ENCODE results near the gene KRT38.
"Not testable (repeated sequence)": the region's sequence is repeated elsewhere in the genome, so short reads cannot be mapped to it uniquely, and the experiment has no call there.

KRT38 gene

DNA sequence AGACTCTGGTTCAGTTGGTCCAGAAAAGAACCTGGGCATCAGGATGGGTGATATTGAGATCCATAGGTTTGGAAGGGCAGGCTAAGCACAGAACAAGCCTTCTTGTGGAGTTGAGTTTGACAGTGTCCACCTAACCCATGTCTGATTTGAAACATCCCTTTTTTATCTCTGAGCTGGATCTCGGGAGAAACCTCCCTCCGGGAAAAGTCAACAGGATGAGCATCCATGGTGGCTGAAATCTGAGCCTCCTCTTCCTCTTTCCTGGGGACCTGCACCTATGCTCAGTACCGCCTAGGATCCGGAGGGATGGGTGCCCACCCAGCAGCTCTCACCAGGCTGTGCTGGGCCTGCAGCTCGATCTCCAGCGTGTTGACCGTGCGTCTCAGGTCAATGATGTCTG, 23.0 kb upstream of the KRT38 start:
- DNase-seq (ENCODE audit: low read depth in 4 of 4, low spot score in 1 of 4): no peak

DNA sequence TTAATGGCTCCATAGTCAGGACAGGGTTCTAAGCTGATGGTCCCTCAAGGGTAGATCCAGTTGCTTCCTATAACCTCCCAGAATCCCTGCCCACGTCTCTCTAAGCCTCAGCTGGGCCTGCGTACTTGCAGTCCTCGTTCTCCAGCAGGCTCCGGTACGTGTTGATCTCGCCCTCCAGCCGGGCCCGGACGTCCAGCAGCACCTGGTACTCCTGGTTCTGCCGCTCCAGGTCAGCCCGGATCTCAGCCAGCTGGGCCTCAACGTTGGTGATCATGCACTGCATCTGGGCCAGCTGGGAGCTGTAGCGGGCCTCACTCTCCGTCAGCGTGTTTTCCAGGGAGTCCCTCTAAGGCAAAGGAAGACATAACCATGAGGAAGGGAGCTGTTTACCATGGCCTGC, 21.9 kb upstream of the KRT38 start:
- no peak for DNase-seq (ENCODE audit: low read depth in 4 of 4, low spot score in 1 of 4)

DNA sequence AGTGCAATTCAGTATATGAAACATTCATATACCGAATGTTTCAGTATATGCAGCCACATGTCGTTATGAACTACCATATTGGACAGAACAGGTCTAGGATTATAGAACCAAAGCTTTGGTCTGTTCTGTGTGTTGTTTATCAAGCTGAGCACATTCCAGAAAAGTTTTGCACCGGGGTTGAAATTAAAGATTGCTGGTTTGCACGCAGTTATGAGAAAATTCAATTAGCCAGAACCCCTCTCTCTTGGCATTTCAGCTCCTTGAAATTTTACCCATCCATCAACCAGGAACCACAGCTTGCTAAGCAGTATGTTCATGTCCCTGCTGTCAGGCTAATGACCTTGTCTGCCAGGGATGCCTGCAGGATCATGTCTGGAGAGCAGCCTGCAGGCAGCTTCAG, 16.9 kb upstream of the KRT38 start:
- no peak for DNase-seq (ENCODE audit: low read depth in 4 of 4, low spot score in 1 of 4)

DNA sequence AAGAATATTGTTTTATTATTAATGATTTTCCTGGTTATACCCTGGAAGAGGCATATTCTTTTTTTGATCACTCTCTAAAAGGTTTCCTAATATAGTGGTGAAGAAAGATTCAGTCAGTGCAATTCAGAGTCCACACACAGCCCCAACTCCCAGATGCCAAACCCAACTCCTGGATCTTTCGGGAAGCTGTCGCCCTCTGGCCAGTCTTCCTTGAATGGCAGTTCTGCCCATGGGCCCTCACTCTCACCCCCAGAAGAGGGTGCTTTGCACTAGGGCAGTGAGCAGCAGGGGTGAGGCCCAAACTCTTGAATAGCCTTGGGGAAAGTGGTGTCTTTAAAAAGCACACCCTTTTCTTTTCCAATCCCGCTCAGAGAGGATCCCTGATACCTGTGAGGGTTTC, 15.4 kb upstream of the KRT38 start:
- DNase-seq (ENCODE audit: low read depth in 4 of 4, low spot score in 1 of 4): no peak

DNA sequence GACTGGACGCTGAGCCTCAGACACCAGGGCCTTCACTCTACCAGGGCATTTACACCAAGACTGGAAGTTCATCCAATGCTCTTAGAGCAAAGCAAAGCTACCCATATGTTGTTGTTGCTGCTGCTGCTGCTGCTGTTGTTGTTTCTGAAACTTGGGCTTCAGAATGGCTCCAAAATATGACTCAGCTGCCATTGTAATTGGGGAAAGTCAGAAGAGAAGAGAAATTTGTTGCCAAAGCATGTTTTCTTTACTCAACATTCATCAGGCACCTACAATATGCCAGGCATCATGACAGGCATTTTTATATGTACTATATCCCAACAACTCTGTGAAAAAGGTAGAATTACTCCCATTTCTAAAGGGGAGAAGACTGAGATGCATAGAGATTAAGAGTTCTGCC, 14.5 kb upstream of the KRT38 start:
- no peak for DNase-seq (ENCODE audit: low read depth in 4 of 4, low spot score in 1 of 4)

DNA sequence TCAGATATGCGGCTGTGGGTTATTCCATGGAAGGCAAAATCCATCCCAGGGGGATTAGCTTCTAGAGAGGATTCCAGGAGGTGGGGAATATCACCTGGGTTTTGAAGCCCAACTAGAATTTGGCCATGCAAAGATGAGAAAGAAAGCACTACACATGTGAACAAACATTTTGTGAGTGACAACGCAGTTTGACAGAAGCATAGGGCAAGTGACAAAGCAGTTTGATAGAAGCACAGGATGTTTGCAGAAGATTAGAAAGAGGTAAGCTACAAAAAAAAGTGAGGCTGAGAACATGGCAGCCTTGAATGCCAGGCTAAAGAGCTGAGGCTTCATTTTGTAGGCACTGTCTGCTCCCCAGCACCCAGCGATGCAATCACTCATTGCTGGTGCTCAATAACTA, 12.3 kb upstream of the KRT38 start:
- no peak for DNase-seq (ENCODE audit: low read depth in 4 of 4, low spot score in 1 of 4)

DNA sequence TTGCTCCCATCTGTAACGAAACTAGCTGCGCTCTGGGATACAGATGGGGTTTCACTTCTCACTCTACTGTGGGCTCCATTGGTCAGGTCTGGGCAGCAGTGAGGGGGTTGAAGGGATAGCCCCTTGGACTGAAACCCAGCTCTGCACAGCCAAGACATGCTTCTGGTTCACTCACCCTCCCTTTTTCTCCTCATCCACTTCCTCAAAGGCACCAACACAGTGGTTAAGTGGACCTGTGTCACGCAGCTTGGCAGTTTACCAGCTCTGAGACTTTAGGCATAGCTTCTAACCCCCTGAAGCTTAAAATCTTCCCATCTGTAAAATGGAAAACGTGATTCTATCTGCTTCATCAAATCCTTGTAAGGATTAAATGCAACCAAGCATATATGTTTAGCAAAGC, 11.5 kb upstream of the KRT38 start:
- DNase-seq (ENCODE audit: low read depth in 4 of 4, low spot score in 1 of 4): no peak

DNA sequence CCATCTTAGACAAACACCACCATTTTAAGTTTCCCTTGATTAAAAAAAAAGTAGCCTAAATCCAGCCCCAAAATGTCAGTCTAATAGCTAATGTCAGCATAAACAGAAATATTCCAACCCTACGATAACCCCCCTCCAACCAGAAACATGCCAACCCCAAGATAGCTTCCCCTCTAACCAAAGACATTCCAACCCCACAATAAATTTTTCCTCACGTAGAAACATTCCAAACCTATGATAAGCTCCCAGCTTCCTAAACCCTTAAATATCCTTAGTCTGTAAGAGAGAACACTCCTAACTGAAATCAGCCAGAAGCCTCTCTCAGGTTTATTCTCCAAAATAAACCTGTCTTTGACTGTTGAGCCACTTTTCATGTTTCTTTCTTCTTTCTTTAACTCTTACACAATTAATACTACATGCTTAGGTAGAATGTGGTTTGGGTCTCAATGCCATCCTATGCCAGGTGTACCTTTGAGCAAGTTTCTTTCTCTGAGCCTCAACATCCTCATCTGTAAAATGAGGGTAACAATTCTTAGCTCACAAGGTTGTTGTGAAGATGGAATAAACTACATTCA, 10.5 kb upstream of the KRT38 start:
- DNase-seq (ENCODE audit: low read depth in 4 of 4, low spot score in 1 of 4): no peak

DNA sequence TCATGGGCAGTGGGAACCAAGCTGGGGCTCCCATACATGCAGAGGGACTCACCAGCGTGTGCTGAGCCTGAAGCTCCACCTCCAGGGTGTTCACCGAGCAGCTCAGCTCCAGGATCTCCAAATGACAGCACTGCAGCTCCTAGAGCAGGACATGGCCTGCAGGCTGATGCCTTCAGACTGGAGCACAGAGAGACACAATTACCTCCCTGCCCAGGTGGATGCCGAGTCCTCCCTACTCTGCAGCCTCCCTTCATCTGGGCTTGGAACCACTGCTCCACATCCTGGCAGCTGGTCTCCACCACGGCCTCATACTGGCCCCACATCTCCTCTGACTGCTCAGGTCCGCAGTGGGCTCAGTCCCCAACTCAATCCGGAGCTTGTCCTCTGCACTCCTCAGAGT, 8.2 kb upstream of the KRT38 start:
- no peak for DNase-seq (ENCODE audit: low read depth in 4 of 4, low spot score in 1 of 4)

DNA sequence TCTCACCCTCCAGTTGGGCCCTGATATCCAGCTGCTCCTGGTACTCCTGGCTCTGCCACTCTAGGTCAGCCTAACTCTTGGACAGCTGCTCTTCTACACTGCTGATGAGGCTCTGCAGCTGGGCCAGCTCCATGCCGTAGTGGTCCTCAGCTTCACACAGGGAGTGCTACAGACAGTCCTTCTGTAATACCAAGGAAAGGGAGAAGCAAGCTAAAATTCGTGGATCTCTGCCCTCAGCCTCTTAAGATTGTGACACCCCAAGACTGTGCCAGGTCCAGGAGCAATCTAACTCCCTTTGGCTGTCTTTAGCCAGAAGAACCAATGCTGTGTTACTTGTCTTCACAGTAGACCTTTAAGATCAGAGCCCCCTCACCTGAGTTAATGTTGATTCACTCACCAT, 7.7 kb upstream of the KRT38 start:
- DNase-seq (ENCODE audit: low read depth in 4 of 4, low spot score in 1 of 4): no peak

DNA sequence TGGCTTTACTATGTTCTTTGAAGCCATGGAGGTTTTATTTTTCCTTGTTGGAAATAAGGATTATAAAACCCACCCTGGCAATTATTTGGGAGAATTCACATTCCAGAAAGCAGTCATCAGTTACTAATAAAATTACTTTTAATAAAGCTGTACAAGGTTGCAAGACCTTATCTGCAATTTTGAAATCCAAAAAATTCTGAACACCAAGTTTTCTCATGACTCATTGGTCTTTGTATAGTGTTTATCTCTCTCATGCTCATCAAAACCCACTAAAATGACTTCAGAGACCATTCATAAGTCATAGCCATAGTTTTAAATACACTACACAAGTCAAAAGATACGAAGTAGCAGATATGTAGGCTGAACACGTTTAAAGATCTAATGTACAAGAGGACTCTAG, 6.0 kb upstream of the KRT38 start:
- no peak for DNase-seq (ENCODE audit: low read depth in 4 of 4, low spot score in 1 of 4)

DNA sequence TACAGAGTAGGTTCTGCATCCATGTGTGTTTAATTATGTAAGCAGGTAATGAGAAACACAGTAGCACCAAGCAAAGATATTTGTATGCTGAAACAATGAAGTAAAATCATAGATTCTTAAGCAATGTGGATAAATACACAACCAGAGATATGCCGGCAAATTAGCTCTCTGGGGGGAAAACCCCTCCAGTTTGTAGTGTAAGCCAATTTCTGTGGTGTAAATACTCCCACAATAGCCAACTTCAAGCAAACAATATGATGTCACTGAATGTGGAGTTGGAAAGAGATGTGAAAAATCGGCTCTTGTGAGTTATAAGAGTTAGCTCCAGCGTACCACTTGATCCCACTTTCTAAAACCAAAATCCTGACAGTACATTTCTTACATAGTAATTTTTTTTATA, 3.9 kb upstream of the KRT38 start:
- DNase-seq (ENCODE audit: low read depth in 4 of 4, low spot score in 1 of 4): no peak

DNA sequence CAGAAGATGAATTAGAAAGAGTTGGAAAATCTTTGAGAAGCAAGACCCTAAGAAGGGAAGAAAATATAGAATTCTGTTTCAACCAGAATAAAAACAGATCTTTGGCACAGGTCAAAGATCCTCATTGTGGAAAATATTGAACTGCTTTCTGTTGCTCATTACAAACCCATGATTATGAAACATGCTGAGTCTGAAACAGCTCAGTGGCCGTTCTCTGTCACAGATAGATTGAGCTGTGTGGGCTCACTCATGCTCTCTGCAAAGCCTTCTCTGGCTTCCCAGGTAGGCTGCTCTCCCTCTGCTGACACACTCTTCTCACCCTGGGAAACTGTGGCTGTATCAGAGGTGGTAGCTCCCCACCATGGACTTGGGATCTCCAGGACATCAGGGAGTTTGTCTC, 3.4 kb upstream of the KRT38 start:
- DNase-seq (ENCODE audit: low read depth in 4 of 4, low spot score in 1 of 4): no peak

DNA sequence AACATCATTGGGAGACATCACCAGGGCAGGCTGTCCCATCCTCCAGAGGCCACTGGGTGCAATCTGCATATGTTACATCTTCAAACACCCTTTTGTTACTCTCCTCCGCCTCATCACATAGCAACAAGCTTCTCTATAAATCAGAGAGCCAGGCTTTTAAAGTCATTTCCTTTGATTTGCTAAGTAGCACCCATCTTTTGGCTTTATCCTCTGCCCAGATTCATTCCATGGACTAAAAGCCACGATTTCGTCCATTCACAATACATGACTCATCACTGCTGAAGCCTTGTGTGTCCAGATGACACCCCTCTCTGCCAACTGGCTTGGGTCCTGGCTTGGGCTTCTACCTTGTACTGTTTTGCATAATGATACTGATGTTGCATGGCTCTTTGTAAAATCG, 2.0 kb upstream of the KRT38 start:
- DNase-seq (ENCODE audit: low read depth in 4 of 4, low spot score in 1 of 4): no peak

DNA sequence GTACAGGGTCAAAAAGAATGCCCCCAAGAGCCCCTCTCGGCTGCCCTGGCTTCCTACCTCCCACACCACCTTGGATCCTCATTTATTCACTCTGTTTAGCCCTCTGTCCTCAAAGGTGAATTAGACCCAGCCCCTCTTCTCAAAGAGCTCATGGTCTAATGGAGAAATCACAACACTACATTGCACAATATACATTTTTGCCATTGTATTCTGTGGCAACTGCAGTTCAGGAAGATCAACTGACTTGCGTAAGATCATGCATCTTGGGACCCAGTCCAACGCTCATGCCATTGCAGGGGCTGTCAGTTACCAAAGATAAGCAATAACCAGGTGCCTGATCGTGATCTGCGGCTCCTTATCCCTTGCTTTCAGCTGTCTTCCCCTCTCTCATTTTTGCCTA, 1.4 kb downstream of the KRT38 start:
- DNase-seq (ENCODE audit: low read depth in 4 of 4, low spot score in 1 of 4): no peak

DNA sequence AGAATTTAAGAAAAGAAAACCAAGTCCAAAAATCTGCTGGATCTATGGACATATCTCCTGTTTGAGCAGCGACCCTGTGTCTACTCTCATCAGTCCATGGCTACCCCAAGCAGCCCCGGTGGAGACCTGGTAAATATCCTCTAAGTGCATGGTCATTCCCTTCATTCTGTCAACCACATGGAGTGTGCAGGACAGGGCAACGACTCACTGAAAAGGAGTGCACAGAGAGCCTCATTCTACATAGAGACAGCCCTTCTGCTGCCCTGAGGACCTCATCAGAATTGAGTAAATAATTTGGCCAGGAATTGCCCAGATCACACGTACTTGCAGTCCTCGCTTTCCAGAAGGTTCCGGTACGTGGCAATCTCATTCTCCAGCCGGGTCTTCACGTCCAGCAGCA, 3.0 kb downstream of the KRT38 start:
- DNase-seq (ENCODE audit: low read depth in 4 of 4, low spot score in 1 of 4): no peak

DNA sequence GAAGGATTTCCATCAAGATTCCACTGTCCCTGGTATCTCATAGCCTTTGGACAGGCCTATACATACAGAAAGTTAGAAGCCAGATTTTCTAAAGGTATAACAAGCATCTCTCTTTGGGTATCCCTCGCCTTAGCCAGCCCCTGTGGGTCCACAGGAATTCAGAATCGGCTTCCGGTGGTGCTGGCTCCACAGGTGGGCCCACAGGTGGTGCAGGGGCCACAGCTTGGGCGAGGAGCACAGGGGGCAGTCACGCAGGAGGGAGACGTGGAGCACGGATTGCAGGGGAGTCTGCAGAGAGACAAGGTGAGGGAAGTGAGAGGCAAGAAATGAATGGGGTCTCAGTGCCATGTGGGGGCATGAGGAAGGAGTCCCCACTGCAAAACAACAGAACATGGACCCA, 3.5 kb downstream of the KRT38 start:
- no peak for DNase-seq (ENCODE audit: low read depth in 4 of 4, low spot score in 1 of 4)

DNA sequence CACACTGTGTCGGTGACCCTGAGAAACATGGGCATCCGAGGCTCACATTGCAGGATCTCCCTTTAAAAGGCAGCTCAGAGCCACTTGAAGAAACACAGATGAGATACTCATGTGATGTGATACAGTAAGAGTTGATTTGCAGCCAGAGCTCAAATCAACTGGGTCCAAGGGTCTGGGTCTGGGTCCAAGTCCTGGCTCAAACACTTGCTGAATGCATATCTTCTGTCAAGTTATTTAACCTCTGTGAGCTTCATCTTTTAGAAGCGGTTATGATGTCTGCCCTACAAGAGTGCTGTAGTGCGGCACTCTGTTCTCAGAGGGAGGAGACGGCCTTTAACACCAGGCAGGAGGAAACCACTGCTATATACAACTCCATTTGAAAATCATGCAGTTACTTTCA, 6.4 kb downstream of the KRT38 start:
- DNase-seq (ENCODE audit: low read depth in 4 of 4, low spot score in 1 of 4): no peak

DNA sequence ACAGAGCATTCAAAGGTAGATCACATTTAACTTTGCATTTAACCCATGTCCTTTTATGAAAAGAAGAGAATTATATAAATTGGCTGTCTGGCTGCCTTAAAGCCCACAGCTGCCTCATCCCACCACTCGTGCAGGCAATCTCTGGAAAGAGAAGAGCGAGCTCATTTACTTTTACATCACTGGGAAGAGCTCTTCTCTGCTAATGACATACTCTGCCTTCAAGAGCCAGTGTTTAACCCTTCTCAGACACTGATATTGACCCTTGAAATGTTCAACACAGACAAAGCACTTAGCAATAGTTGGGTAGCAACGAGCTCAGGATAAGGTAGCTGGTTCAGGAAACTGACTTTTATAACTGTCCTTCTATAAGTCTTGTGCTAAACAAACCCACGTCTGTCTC, 6.8 kb downstream of the KRT38 start:
- DNase-seq (ENCODE audit: low read depth in 4 of 4, low spot score in 1 of 4): no peak

DNA sequence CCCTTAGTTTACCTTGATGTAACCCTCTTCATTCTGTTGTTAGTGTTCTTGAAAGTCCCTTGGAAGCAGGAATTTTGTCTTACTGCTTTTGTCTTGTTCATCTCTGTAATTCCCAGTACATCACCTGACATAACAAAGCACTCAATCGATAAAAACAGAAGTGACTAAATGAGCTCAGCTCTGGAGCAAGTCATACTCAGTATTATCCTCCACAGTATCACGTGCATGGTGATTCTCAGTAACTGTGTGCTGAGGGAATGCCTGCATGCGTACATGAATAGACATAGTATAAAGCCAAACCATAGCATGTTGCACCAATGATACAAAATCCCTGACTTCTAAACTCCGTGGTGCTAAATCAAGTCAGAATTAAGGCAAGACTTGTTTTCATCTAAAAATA, 7.2 kb downstream of the KRT38 start:
- no peak for DNase-seq (ENCODE audit: low read depth in 4 of 4, low spot score in 1 of 4)

DNA sequence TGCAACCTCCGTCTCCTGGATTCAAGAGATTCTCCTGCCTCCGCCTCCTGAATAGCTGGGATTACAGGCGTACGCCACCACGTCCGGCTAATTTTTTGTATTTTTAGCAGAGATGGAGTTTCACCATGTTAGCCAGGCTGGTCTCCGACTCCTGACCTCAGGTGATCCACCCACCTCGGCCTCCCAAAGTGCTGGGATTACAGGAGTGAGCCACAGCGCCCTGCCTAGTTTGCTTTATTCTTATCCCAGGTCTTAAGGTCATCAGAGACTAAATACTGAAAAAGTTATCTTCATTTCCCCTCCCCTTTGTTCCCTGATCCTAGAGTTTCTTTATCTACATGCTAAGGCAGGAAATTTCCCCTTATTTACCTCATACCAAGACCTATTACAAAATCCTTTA, 10.4 kb downstream of the KRT38 start:
- DNase-seq (ENCODE audit: low read depth in 4 of 4, low spot score in 1 of 4): not testable (repeated sequence)

DNA sequence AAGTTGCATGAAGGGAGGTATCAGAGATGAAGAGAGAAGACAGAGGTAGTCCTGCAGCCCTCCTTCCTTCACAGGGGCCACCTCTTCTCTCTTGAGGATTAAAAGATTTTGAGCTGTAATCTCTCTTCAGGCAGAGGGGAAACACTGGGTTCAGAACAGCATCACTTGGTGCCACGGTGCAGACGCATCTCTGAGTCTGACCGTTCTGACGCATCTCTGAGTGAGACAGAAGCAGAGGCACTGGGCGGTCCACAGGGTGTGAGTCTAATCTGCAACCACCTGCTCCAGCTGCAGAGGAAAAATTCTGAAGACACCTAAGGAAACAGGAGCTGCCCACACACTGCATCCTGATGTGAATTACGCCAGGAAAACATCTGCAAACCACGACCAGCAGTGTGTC, 11.1 kb downstream of the KRT38 start:
- no peak for DNase-seq (ENCODE audit: low read depth in 4 of 4, low spot score in 1 of 4)

DNA sequence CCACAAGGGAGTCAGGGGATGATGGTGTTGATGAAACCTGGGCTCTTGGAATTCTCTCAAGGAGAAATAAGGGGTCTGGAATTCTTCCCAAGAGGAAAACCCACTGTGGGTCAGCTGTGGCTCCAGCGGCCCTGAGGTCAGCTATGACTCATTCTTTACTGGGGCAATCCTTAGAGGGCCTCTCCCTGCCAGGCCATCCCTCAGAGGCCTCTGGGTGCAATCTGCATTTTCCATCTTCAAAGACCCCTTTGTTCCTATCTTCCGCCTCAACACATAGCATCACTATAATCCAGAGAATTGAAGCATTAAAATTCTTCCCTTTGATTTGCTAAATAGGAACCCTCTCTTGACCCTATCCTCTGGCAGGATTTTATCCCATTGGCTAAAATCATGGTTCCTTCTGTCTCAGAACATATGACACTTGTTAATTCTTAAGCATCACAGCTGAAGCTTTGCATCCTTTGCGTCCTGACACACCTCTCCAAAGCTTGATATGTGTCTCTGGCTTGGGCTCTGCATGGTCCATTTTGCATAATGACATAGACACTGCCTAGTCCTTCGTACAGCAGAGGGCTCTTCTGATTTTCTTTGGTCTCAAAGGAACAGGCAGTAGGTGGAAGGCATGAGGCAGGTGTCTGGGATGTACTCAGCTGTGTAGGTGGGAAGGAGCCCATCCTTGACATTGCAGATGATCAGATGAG, 12.0 kb downstream of the KRT38 start:
- no peak for DNase-seq (ENCODE audit: low read depth in 4 of 4, low spot score in 1 of 4)
